NCI-H82 treated with DMSO at 0.1 percent for 48 hours (cell line): ENCODE results near the gene TIMP3.

ENCODE experiments used
- DNase-seq: peaks from one replicate; lab custom pipeline; 2025; ENCODE audit not compliant: unreplicated experiment; lab: John Stamatoyannopoulos, UW

Gene TIMP3

GRCh38 chr22:32827049-32827602 is 25.6 kb downstream of the TIMP3 start:
- DNase-seq, result no peak

GRCh38 chr22:32828150-32828549 is 26.6 kb downstream of the TIMP3 start:
- DNase-seq, result no peak

- no peak for DNase-seq
Measured at GRCh38 chr22:32828561-32828960, 27.1 kb downstream of the TIMP3 start.

GRCh38 chr22:32829451-32829851 is 27.9 kb downstream of the TIMP3 start:
- DNase-seq, result no peak

- no peak for DNase-seq
Measured at GRCh38 chr22:32830473-32830872, 29.0 kb downstream of the TIMP3 start.

GRCh38 chr22:32830957-32831356 is 29.5 kb downstream of the TIMP3 start:
- DNase-seq, result no peak

GRCh38 chr22:32831584-32831983 is 30.1 kb downstream of the TIMP3 start:
- no peak for DNase-seq

GRCh38 chr22:32832174-32832573 is 30.7 kb downstream of the TIMP3 start:
- no peak for DNase-seq

- DNase-seq, result no peak
Measured at GRCh38 chr22:32836280-32837123, 35.0 kb downstream of the TIMP3 start.

- no peak for DNase-seq
Measured at GRCh38 chr22:32837142-32837541, 35.6 kb downstream of the TIMP3 start.

- DNase-seq, result no peak
Measured at GRCh38 chr22:32837803-32838202, 36.3 kb downstream of the TIMP3 start.

GRCh38 chr22:32839831-32840584 is 38.5 kb downstream of the TIMP3 start:
- no peak for DNase-seq

GRCh38 chr22:32841175-32841574 is 39.7 kb downstream of the TIMP3 start:
- DNase-seq, result no peak

- DNase-seq, result no peak
Measured at GRCh38 chr22:32842486-32842885, 41.0 kb downstream of the TIMP3 start.

GRCh38 chr22:32843300-32843699 is 41.8 kb downstream of the TIMP3 start:
- DNase-seq, result no peak

- DNase-seq, result no peak
Measured at GRCh38 chr22:32844251-32844650, 42.7 kb downstream of the TIMP3 start.

- no peak for DNase-seq
Measured at GRCh38 chr22:32846780-32847491, 45.4 kb downstream of the TIMP3 start.

- DNase-seq, result no peak
Measured at GRCh38 chr22:32848226-32848625, 46.7 kb downstream of the TIMP3 start.

- DNase-seq, result no peak
Measured at GRCh38 chr22:32849501-32849900, 48.0 kb downstream of the TIMP3 start.

- DNase-seq, result no peak
Measured at GRCh38 chr22:32850157-32850556, 48.7 kb downstream of the TIMP3 start.
